GM23338 (cell line): ENCODE measurements around the gene GNB2. TPM values are rescaled to one million over a fixed set of nuclear protein-coding genes. Genes with fewer than 3 reads are reported as not detected.

Experiments
- ATAC-seq: fragments of 200-7000 bp; cut with Tn5 transposase; 3 replicates; pipeline ENCODE4 v1.9.1; 2020
- DNase-seq: peaks from one replicate; pipeline ENCODE4 v3.0.0-alpha.2; 2015; ENCODE audit warnings: low spot score
- H2AFZ ChIP-seq: fragments of 200-600 bp; sonication (generic); 2 replicates; pipeline ENCODE4 v1.8.0; 2016; ENCODE audit warnings: antibody characterized with exemption, mild to moderate bottlenecking, moderate library complexity
- H3F3A ChIP-seq: fragments of 200-600 bp; sonication (generic); replicated peaks from 2 replicates; pipeline ENCODE4 v1.8.0; 2017; ENCODE audit warnings: antibody characterized with exemption, mixed run types, low read depth
- H3K27ac ChIP-seq: fragments of 200-600 bp; sonication (generic); 2 replicates; pipeline ENCODE4 v1.6.1; 2016; ENCODE audit warnings: low read depth
- H3K27me3 ChIP-seq: fragments of 200-600 bp; sonication (generic); 2 replicates; pipeline ENCODE4 v1.8.0; 2016; ENCODE audit warnings: mild to moderate bottlenecking, mixed run types, moderate library complexity; ENCODE audit not compliant: insufficient read depth
- H3K36me3 ChIP-seq: fragments of 200-600 bp; sonication (generic); 2 replicates; pipeline ENCODE4 v1.8.0; 2016; ENCODE audit warnings: mild to moderate bottlenecking; ENCODE audit not compliant: insufficient read depth
- H3K4me1 ChIP-seq: fragments of 200-600 bp; sonication (generic); 2 replicates; pipeline ENCODE4 v1.8.0; 2016; ENCODE audit warnings: mild to moderate bottlenecking, moderate library complexity; ENCODE audit not compliant: insufficient read depth
- H3K4me2 ChIP-seq: fragments of 200-600 bp; sonication (generic); 2 replicates; pipeline ENCODE4 v1.7.1; 2017; ENCODE audit warnings: mixed run types
- H3K4me3 ChIP-seq: fragments of 200-600 bp; sonication (generic); 2 replicates; pipeline ENCODE4 v1.6.1; 2016; ENCODE audit warnings: mixed run types
- H3K79me2 ChIP-seq: fragments of 200-600 bp; sonication (generic); replicated peaks from 2 replicates; pipeline ENCODE4 v1.8.0; 2017; ENCODE audit warnings: mild to moderate bottlenecking; ENCODE audit not compliant: insufficient read depth
- H3K9me2 ChIP-seq: fragments of 200-600 bp; sonication (generic); 2 replicates; pipeline ENCODE4 v1.8.0; 2017; ENCODE audit not compliant: insufficient read depth
- H4K20me1 ChIP-seq: fragments of 200-600 bp; sonication (generic); replicated peaks from 2 replicates; pipeline ENCODE4 v1.8.0; 2017; ENCODE audit warnings: mild to moderate bottlenecking; ENCODE audit not compliant: insufficient read depth
- H3K27ac Mint-ChIP-seq: 2 replicates; pipeline ENCODE4 v1.8.0; 2020; ENCODE audit warnings: inconsistent platforms, mild to moderate bottlenecking, moderate library complexity, mixed read lengths
- H3K27me3 Mint-ChIP-seq: 3 replicates; pipeline ENCODE4 v1.8.0; 2022; ENCODE audit warnings: low read depth, mild to moderate bottlenecking, moderate library complexity, mixed read lengths, inconsistent platforms; ENCODE audit not compliant: insufficient read depth, poor library complexity
- H3K36me3 Mint-ChIP-seq: 3 replicates; pipeline ENCODE4 v1.8.0; 2021; ENCODE audit warnings: low read depth, mild to moderate bottlenecking, inconsistent platforms, moderate library complexity, mixed read lengths
- H3K4me1 Mint-ChIP-seq: 3 replicates; pipeline ENCODE4 v1.8.0; 2020; ENCODE audit warnings: mild to moderate bottlenecking, inconsistent platforms, mixed read lengths
- H3K4me3 Mint-ChIP-seq: 3 replicates; pipeline ENCODE4 v1.8.0; 2021; ENCODE audit warnings: moderate library complexity, mild to moderate bottlenecking, inconsistent platforms, mixed read lengths
- H3K9me3 Mint-ChIP-seq: 3 replicates; pipeline ENCODE4 v1.8.0; 2020; ENCODE audit warnings: moderate library complexity, mild to moderate bottlenecking, inconsistent platforms, mixed read lengths
- CREB1 ChIP-seq: fragments of 250-450 bp; sonication (Bioruptor Pico); IDR thresholded peaks from 2 replicates; pipeline ENCODE4 v1.5.0; 2020; ENCODE audit warnings: low read depth, mild to moderate bottlenecking, moderate library complexity
- EZH2 ChIP-seq: fragments of 200-600 bp; sonication (generic); IDR thresholded peaks from one replicate; pipeline ENCODE4 v1.8.0; 2017; ENCODE audit warnings: antibody characterized with exemption, mild to moderate bottlenecking, low read depth; ENCODE audit not compliant: unreplicated experiment
- EZH2phosphoT487 ChIP-seq: fragments of 200-600 bp; sonication (generic); IDR thresholded peaks from one replicate; pipeline ENCODE4 v1.8.1; 2018; ENCODE audit warnings: antibody characterized with exemption; ENCODE audit not compliant: unreplicated experiment
- JUNB ChIP-seq: IDR thresholded peaks from one replicate; pipeline ENCODE4 v1.6.1; 2016; ENCODE audit warnings: antibody characterized with exemption; ENCODE audit not compliant: unreplicated experiment
- POLR2AphosphoS5 ChIP-seq: IDR thresholded peaks from 2 replicates; pipeline ENCODE4 v1.6.1; 2016; ENCODE audit warnings: antibody characterized with exemption, low read depth
- STAT1 ChIP-seq: IDR thresholded peaks from one replicate; pipeline ENCODE4 v1.6.1; 2016; ENCODE audit warnings: antibody characterized with exemption; ENCODE audit not compliant: unreplicated experiment
- ZNF114 ChIP-seq: fragments of 250-450 bp; sonication (Bioruptor Pico); IDR thresholded peaks from 2 replicates; pipeline ENCODE4 v1.5.0; 2020; ENCODE audit warnings: mild to moderate bottlenecking, moderate library complexity
- ZNF331 ChIP-seq: fragments of 250-450 bp; sonication (Bioruptor Pico); IDR thresholded peaks from 2 replicates; pipeline ENCODE4 v1.5.0; 2020; ENCODE audit warnings: low read depth, mild to moderate bottlenecking, moderate library complexity
- polyA plus RNA-seq: library from polyadenylated mRNA; unstranded; fragments of >200 nt; fragmentation: Nextera tagmentation; extraction: Ambion mirVana; gene quantifications from 2 replicates; pipeline ENCODE4 v1.2.1, GENCODE V29; 2016
- total RNA-seq: library from RNA; depleted of rRNA; stranded (reverse); fragments of >200 nt; shearing (Covaris generic); gene quantifications from 2 replicates; pipeline ENCODE4 v1.2.3, GENCODE V29; 2014
- TF ChIP-seq, protein P1 (sequence below): IDR thresholded peaks from 2 replicates; pipeline ENCODE4 v1.6.1; 2016; ENCODE audit warnings: antibody characterized with exemption
- TF ChIP-seq, protein P2 (sequence below): IDR thresholded peaks from one replicate; pipeline ENCODE4 v1.6.1; 2018; ENCODE audit warnings: antibody characterized with exemption; ENCODE audit not compliant: unreplicated experiment
- TF ChIP-seq, protein P3 (sequence below): fragments of 250-450 bp; sonication (Bioruptor Pico); IDR thresholded peaks from 2 replicates; pipeline ENCODE4 v1.5.0; 2020; ENCODE audit warnings: mild to moderate bottlenecking, moderate library complexity

The GNB2 gene
- total and polyA plus RNA-seq, 2 experiments from 2014 or later: 112 to 153 TPM

DNA sequence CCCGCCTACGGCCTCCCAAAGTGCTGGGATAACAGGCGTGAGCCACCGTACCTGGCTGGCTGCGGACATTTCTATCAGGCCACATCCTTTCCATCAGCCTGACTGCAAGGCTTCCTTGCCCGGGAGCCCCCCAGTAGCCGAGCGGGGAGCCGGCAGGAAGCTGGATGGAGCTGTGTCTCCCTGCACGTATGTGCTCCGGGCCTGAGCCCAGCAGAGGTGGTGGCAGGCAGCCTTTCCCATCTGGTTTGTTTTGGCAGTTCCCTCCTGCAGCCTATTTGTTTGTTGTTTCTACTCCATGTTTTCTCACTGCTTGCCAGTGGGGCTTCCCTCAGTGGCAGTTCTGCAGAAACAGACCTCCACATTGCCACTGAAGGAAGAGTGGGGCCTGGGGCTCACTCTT, 37.8 kb downstream of the GNB2 start:
- DNase-seq: no peak

DNA sequence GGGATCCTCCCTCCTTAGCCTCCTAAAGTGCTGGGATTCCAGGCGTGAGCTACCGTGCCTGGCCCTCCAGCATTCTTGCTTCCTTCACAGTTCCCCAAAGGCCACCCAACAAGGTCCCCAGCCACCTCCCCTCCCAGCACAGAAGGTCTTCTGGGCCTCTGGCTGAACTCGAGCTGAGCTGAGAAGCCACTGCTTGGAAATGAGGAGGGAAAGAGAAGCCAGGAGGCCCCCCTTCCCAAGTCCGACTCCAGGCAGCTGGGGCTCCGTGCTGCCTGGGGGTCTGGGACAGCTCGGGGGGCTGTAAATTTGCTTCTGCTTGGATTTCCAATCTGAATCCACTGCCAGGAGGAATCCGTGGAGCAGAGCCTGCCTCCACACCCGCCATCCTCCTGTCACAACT, 41.2 kb downstream of the GNB2 start:
- H4K20me1 ChIP-seq: no peaks in the 10 kb centered on the region
- no peak for ATAC-seq
- Mint-ChIP-seq H3K4me1 (no peaks in the 10 kb centered on the region), H3K9me3 (peaks cover 2% of the 10 kb centered on the region; the same call in 1 of the 3 replicates), H3K36me3 (no peaks in the 10 kb centered on the region; the same call in 2 of the 3 replicates), H3K27ac (no peak overlapping the region), H3K4me3 (no peak overlapping the region), H3K27me3 (peaks cover 15% of the 10 kb centered on the region)
- no peaks in the 10 kb centered on the region for H3K9me2 ChIP-seq
- no peak overlapping the region for H3K4me3 ChIP-seq
- DNase-seq: no peak
- H3K27me3 ChIP-seq: peaks cover 8% of the 10 kb centered on the region
- H3K27ac ChIP-seq: no peak overlapping the region
- H3K4me1 ChIP-seq: no peaks in the 10 kb centered on the region
- no peaks in the 10 kb centered on the region for H3K79me2 ChIP-seq
- H3F3A ChIP-seq: no peaks in the 10 kb centered on the region
- H3K4me2 ChIP-seq: no peak overlapping the region
- no peaks in the 10 kb centered on the region for H3K36me3 ChIP-seq
- H2AFZ ChIP-seq: no peak overlapping the region
- TF ChIP-seq POLR2AphosphoS5 (no peak), EZH2 (no peak), ZNF114 (no peak), STAT1 (no peak), ZNF331 (CRISPR knock-in tag) (no peak), JUNB (no peak), CREB1 (CRISPR knock-in tag) (no peak), EZH2phosphoT487 (no peak)
- TF ChIP-seq, protein P1, sequence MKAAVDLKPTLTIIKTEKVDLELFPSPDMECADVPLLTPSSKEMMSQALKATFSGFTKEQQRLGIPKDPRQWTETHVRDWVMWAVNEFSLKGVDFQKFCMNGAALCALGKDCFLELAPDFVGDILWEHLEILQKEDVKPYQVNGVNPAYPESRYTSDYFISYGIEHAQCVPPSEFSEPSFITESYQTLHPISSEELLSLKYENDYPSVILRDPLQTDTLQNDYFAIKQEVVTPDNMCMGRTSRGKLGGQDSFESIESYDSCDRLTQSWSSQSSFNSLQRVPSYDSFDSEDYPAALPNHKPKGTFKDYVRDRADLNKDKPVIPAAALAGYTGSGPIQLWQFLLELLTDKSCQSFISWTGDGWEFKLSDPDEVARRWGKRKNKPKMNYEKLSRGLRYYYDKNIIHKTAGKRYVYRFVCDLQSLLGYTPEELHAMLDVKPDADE: no peak
- TF ChIP-seq, protein P2, sequence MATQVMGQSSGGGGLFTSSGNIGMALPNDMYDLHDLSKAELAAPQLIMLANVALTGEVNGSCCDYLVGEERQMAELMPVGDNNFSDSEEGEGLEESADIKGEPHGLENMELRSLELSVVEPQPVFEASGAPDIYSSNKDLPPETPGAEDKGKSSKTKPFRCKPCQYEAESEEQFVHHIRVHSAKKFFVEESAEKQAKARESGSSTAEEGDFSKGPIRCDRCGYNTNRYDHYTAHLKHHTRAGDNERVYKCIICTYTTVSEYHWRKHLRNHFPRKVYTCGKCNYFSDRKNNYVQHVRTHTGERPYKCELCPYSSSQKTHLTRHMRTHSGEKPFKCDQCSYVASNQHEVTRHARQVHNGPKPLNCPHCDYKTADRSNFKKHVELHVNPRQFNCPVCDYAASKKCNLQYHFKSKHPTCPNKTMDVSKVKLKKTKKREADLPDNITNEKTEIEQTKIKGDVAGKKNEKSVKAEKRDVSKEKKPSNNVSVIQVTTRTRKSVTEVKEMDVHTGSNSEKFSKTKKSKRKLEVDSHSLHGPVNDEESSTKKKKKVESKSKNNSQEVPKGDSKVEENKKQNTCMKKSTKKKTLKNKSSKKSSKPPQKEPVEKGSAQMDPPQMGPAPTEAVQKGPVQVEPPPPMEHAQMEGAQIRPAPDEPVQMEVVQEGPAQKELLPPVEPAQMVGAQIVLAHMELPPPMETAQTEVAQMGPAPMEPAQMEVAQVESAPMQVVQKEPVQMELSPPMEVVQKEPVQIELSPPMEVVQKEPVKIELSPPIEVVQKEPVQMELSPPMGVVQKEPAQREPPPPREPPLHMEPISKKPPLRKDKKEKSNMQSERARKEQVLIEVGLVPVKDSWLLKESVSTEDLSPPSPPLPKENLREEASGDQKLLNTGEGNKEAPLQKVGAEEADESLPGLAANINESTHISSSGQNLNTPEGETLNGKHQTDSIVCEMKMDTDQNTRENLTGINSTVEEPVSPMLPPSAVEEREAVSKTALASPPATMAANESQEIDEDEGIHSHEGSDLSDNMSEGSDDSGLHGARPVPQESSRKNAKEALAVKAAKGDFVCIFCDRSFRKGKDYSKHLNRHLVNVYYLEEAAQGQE: no peak
- TF ChIP-seq, protein P3, sequence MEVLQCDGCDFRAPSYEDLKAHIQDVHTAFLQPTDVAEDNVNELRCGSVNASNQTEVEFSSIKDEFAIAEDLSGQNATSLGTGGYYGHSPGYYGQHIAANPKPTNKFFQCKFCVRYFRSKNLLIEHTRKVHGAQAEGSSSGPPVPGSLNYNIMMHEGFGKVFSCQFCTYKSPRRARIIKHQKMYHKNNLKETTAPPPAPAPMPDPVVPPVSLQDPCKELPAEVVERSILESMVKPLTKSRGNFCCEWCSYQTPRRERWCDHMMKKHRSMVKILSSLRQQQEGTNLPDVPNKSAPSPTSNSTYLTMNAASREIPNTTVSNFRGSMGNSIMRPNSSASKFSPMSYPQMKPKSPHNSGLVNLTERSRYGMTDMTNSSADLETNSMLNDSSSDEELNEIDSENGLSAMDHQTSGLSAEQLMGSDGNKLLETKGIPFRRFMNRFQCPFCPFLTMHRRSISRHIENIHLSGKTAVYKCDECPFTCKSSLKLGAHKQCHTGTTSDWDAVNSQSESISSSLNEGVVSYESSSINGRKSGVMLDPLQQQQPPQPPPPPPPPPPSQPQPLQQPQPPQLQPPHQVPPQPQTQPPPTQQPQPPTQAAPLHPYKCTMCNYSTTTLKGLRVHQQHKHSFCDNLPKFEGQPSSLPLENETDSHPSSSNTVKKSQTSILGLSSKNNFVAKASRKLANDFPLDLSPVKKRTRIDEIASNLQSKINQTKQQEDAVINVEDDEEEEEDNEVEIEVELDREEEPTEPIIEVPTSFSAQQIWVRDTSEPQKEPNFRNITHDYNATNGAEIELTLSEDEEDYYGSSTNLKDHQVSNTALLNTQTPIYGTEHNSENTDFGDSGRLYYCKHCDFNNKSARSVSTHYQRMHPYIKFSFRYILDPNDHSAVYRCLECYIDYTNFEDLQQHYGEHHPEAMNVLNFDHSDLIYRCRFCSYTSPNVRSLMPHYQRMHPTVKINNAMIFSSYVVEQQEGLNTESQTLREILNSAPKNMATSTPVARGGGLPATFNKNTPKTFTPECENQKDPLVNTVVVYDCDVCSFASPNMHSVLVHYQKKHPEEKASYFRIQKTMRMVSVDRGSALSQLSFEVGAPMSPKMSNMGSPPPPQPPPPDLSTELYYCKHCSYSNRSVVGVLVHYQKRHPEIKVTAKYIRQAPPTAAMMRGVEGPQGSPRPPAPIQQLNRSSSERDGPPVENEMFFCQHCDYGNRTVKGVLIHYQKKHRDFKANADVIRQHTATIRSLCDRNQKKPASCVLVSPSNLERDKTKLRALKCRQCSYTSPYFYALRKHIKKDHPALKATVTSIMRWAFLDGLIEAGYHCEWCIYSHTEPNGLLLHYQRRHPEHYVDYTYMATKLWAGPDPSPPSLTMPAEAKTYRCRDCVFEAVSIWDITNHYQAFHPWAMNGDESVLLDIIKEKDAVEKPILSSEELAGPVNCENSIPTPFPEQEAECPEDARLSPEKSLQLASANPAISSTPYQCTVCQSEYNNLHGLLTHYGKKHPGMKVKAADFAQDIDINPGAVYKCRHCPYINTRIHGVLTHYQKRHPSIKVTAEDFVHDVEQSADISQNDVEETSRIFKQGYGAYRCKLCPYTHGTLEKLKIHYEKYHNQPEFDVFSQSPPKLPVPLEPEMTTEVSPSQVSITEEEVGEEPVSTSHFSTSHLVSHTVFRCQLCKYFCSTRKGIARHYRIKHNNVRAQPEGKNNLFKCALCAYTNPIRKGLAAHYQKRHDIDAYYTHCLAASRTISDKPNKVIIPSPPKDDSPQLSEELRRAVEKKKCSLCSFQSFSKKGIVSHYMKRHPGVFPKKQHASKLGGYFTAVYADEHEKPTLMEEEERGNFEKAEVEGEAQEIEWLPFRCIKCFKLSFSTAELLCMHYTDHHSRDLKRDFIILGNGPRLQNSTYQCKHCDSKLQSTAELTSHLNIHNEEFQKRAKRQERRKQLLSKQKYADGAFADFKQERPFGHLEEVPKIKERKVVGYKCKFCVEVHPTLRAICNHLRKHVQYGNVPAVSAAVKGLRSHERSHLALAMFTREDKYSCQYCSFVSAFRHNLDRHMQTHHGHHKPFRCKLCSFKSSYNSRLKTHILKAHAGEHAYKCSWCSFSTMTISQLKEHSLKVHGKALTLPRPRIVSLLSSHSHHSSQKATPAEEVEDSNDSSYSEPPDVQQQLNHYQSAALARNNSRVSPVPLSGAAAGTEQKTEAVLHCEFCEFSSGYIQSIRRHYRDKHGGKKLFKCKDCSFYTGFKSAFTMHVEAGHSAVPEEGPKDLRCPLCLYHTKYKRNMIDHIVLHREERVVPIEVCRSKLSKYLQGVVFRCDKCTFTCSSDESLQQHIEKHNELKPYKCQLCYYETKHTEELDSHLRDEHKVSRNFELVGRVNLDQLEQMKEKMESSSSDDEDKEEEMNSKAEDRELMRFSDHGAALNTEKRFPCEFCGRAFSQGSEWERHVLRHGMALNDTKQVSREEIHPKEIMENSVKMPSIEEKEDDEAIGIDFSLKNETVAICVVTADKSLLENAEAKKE: no peak

More for the DNA sequence above, 37.8 kb downstream of the GNB2 start:
- no peaks in the 10 kb centered on the region for H3K27me3 ChIP-seq
- H2AFZ ChIP-seq: no peak overlapping the region
- Mint-ChIP-seq H3K36me3 (peaks cover 20% of the 10 kb centered on the region), H3K4me1 (peaks cover 9% of the 10 kb centered on the region), H3K4me3 (no peak overlapping the region), H3K27me3 (peaks cover 2% of the 10 kb centered on the region), H3K9me3 (no peaks in the 10 kb centered on the region), H3K27ac (no peak overlapping the region)
- no peak overlapping the region for H3K4me3 ChIP-seq
- H3K4me1 ChIP-seq: no peaks in the 10 kb centered on the region; the same call in 1 of the 2 replicates
- H3K4me2 ChIP-seq: no peak overlapping the region
- no peak overlapping the region for H3K27ac ChIP-seq
- H3K36me3 ChIP-seq: peaks cover 8% of the 10 kb centered on the region
- H3K79me2 ChIP-seq: peaks cover 18% of the 10 kb centered on the region
- 0 out of 3 replicates have a peak, but pooled peaks have one; percentile 13 for ATAC-seq
- TF ChIP-seq EZH2: no peak
- TF ChIP-seq POLR2AphosphoS5: no peak
- no peak for TF ChIP-seq EZH2phosphoT487
- H3K9me2 ChIP-seq: no peaks in the 10 kb centered on the region
- 0 out of 2 replicates have a peak, but pooled peaks cover 9% of the 10 kb centered on the region for H3F3A ChIP-seq
- H4K20me1 ChIP-seq: peaks cover 12% of the 10 kb centered on the region
